ENCODE results near the gene RANBP3L.

The RANBP3L gene

DNA sequence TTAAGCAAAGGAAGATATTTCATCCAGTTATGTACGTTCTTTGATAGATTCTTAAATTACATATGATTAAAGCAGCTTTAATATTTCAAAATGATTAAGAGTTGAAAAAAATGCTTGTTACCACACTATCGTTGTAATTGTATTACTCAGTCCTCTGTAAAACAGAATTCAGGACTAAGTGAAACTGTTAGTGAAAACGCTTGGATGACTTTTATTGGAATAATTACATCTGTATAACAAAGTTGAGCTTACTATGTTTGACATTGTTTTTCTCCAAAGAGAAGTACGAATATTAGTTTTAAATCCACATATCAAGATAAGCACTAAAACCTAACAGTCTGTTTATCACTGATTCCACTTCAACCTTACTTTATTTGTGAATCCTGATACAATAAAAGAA, 51.3 kb downstream of the RANBP3L start:
- no peak for DNase-seq
- WGBS, result 100% methylated on average over 1 of the region's 4 CpGs

DNA sequence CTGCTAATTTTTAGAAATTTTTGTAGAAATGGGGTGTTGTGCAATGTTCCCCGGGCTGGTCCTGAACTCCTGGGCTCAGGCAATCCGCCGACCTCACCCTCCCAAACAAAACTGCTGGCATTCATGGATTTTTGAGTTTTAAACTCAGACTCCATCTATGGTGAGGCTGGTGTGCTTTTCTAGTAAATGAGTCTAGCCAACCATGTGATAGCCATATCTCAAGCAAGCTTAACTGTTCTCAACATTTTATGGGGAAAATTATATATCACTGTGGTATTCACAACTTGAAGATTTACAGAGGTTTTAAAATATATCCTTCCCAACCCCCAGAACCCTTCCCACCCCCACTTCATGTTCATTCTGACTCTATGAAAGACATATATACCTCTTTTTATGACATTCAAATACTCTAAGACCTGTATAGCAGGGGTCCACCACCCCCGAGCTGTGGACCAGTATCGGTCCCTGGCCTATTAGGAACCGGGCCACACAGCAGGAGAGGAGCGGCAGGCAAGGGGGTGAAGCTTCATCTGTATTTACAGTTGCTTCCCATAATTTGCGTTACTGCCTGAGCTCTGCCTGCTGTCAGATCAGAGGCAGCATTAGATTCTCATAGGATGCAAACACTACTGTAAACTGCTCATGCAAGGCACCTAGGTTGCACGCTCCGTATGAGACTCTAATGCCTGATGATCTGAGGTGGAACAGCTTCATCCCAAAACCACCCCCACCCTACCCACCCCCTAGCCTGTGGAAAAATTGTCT, 55.5 kb downstream of the RANBP3L start:
- no peak overlapping the region for H3K4me3 ChIP-seq (ENCODE audit: insufficient read depth in 1 of 2, low read depth in 1 of 2, low read length in 2 of 2)
- no peak overlapping the region for H2BK120ac ChIP-seq (ENCODE audit: low read depth, low read length)
- no peak overlapping the region for H3K23ac ChIP-seq (ENCODE audit: low read length in 2 of 2)

More for the DNA sequence above, 51.3 kb downstream of the RANBP3L start:
- H3K4ac ChIP-seq (ENCODE audit: low read depth in 1 of 2, low read length in 2 of 2), result no peak overlapping the region
- H3K4me2 ChIP-seq (ENCODE audit: low read length, poor library complexity, severe bottlenecking), result no peak overlapping the region
- H2AFZ ChIP-seq (ENCODE audit: low read depth, low read length), result no peak overlapping the region
- H2BK12ac ChIP-seq (ENCODE audit: low read length in 2 of 2), result no peak overlapping the region
- H3K23ac ChIP-seq (ENCODE audit: low read length in 2 of 2), result no peak overlapping the region
- no peak overlapping the region for H4K91ac ChIP-seq (ENCODE audit: low read length)
- no peak overlapping the region for H2AK5ac ChIP-seq (ENCODE audit: low read length, severe bottlenecking)
- H3K36me3 ChIP-seq (ENCODE audit: control insufficient read depth in 1 of 2, insufficient read depth in 2 of 2, low read depth in 1 of 2, low read length in 2 of 2), result no peaks in the 10 kb centered on the region
- H3K4me1 ChIP-seq (ENCODE audit: control insufficient read depth, insufficient read depth, low read depth, low read length), result no peaks in the 10 kb centered on the region
- H3K18ac ChIP-seq (ENCODE audit: low read depth in 1 of 2, low read length in 2 of 2), result no peak overlapping the region
- no peak overlapping the region for H3K14ac ChIP-seq (ENCODE audit: low read length in 2 of 2)
- no peak overlapping the region for H3K9ac ChIP-seq (ENCODE audit: low read length)
- H3K4me3 ChIP-seq (ENCODE audit: insufficient read depth in 1 of 2, low read depth in 1 of 2, low read length in 2 of 2), result no peak overlapping the region
- no peak overlapping the region for H3K27ac ChIP-seq (ENCODE audit: low read length, poor library complexity, severe bottlenecking)
- H2BK120ac ChIP-seq (ENCODE audit: low read depth, low read length), result no peak overlapping the region
- H4K8ac ChIP-seq (ENCODE audit: low read length), result no peak overlapping the region
- H3K9me3 ChIP-seq (ENCODE audit: control insufficient read depth, low read length), result no peaks in the 10 kb centered on the region
- no peak overlapping the region for H2BK15ac ChIP-seq (ENCODE audit: low read depth, poor library complexity, severe bottlenecking)
- H2BK5ac ChIP-seq (ENCODE audit: low read depth, low read length, poor library complexity, severe bottlenecking), result no peak overlapping the region
- no peaks in the 10 kb centered on the region for H3K79me1 ChIP-seq (replicated peaks; ENCODE audit: low read length, poor library complexity, severe bottlenecking)
- H3K27me3 ChIP-seq (ENCODE audit: control insufficient read depth in 1 of 2, insufficient read depth in 1 of 2, low read length in 2 of 2), result no peaks in the 10 kb centered on the region

GRCh38 chr5:36244076-36244475, 57.6 kb downstream of the RANBP3L start:
- Histone ChIP-seq H4K8ac (ENCODE audit: low read length) (no peak overlapping the region), H3K4me2 (ENCODE audit: low read length, poor library complexity, severe bottlenecking) (no peak overlapping the region), H3K4me3 (ENCODE audit: insufficient read depth in 1 of 2, low read depth in 1 of 2, low read length in 2 of 2) (no peak overlapping the region), H3K4me1 (ENCODE audit: control insufficient read depth, insufficient read depth, low read depth, low read length) (peaks cover 7% of the 10 kb centered on the region), H2BK12ac (ENCODE audit: low read length in 2 of 2) (no peak overlapping the region), H3K36me3 (ENCODE audit: control insufficient read depth in 1 of 2, insufficient read depth in 2 of 2, low read depth in 1 of 2, low read length in 2 of 2) (no peaks in the 10 kb centered on the region), H3K9me3 (ENCODE audit: control insufficient read depth, low read length) (no peaks in the 10 kb centered on the region), H3K23ac (ENCODE audit: low read length in 2 of 2) (no peak overlapping the region), H3K79me1 (replicated peaks; ENCODE audit: low read length, poor library complexity, severe bottlenecking) (peaks cover 8% of the 10 kb centered on the region), H2AFZ (ENCODE audit: low read depth, low read length) (no peak overlapping the region), H3K4ac (ENCODE audit: low read depth in 1 of 2, low read length in 2 of 2) (no peak overlapping the region), H2BK120ac (ENCODE audit: low read depth, low read length) (no peak overlapping the region), H3K27me3 (ENCODE audit: control insufficient read depth in 1 of 2, insufficient read depth in 1 of 2, low read length in 2 of 2) (no peaks in the 10 kb centered on the region), H2BK5ac (ENCODE audit: low read depth, low read length, poor library complexity, severe bottlenecking) (no peak overlapping the region), H3K18ac (ENCODE audit: low read depth in 1 of 2, low read length in 2 of 2) (no peak overlapping the region), H3K9ac (ENCODE audit: low read length) (no peak overlapping the region), H3K14ac (ENCODE audit: low read length in 2 of 2) (no peak overlapping the region), H4K91ac (ENCODE audit: low read length) (no peak overlapping the region), H3K27ac (ENCODE audit: low read length, poor library complexity, severe bottlenecking) (no peak overlapping the region), H2BK15ac (ENCODE audit: low read depth, poor library complexity, severe bottlenecking) (no peak overlapping the region), H2AK5ac (ENCODE audit: low read length, severe bottlenecking) (no peak overlapping the region)
- DNase-seq, result no peak
- 100% methylated on average over 1 of the region's 3 CpGs for WGBS

More for the DNA sequence above, 55.5 kb downstream of the RANBP3L start:
- Histone ChIP-seq H3K27ac (ENCODE audit: low read length, poor library complexity, severe bottlenecking) (no peak overlapping the region), H3K9ac (ENCODE audit: low read length) (no peak overlapping the region), H2AK5ac (ENCODE audit: low read length, severe bottlenecking) (no peak overlapping the region), H2AFZ (ENCODE audit: low read depth, low read length) (no peak overlapping the region), H4K91ac (ENCODE audit: low read length) (no peak overlapping the region), H2BK12ac (ENCODE audit: low read length in 2 of 2) (no peak overlapping the region), H3K79me1 (replicated peaks; ENCODE audit: low read length, poor library complexity, severe bottlenecking) (peaks cover 6% of the 10 kb centered on the region), H3K9me3 (ENCODE audit: control insufficient read depth, low read length) (no peaks in the 10 kb centered on the region), H2BK5ac (ENCODE audit: low read depth, low read length, poor library complexity, severe bottlenecking) (no peak overlapping the region), H2BK15ac (ENCODE audit: low read depth, poor library complexity, severe bottlenecking) (no peak overlapping the region), H3K4me2 (ENCODE audit: low read length, poor library complexity, severe bottlenecking) (no peak overlapping the region), H3K27me3 (ENCODE audit: control insufficient read depth in 1 of 2, insufficient read depth in 1 of 2, low read length in 2 of 2) (no peaks in the 10 kb centered on the region), H4K8ac (ENCODE audit: low read length) (no peak overlapping the region), H3K4me1 (ENCODE audit: control insufficient read depth, insufficient read depth, low read depth, low read length) (peaks cover 7% of the 10 kb centered on the region), H3K18ac (ENCODE audit: low read depth in 1 of 2, low read length in 2 of 2) (no peak overlapping the region), H3K14ac (ENCODE audit: low read length in 2 of 2) (no peak overlapping the region), H3K36me3 (ENCODE audit: control insufficient read depth in 1 of 2, insufficient read depth in 2 of 2, low read depth in 1 of 2, low read length in 2 of 2) (no peaks in the 10 kb centered on the region), H3K4ac (ENCODE audit: low read depth in 1 of 2, low read length in 2 of 2) (no peak overlapping the region)
- no peak for DNase-seq
- WGBS, result 93% methylated on average over 8 of the region's 10 CpGs

GRCh38 chr5:36243653-36244052, 58.0 kb downstream of the RANBP3L start:
- Histone ChIP-seq H2BK120ac (ENCODE audit: low read depth, low read length) (no peak overlapping the region), H3K4me2 (ENCODE audit: low read length, poor library complexity, severe bottlenecking) (no peak overlapping the region), H3K4me1 (ENCODE audit: control insufficient read depth, insufficient read depth, low read depth, low read length) (peaks cover 7% of the 10 kb centered on the region), H3K27ac (ENCODE audit: low read length, poor library complexity, severe bottlenecking) (no peak overlapping the region), H3K36me3 (ENCODE audit: control insufficient read depth in 1 of 2, insufficient read depth in 2 of 2, low read depth in 1 of 2, low read length in 2 of 2) (no peaks in the 10 kb centered on the region), H2BK15ac (ENCODE audit: low read depth, poor library complexity, severe bottlenecking) (no peak overlapping the region), H3K79me1 (replicated peaks; ENCODE audit: low read length, poor library complexity, severe bottlenecking) (peaks cover 8% of the 10 kb centered on the region), H2AFZ (ENCODE audit: low read depth, low read length) (no peak overlapping the region), H3K23ac (ENCODE audit: low read length in 2 of 2) (no peak overlapping the region), H4K8ac (ENCODE audit: low read length) (no peak overlapping the region), H3K4me3 (ENCODE audit: insufficient read depth in 1 of 2, low read depth in 1 of 2, low read length in 2 of 2) (no peak overlapping the region), H2BK12ac (ENCODE audit: low read length in 2 of 2) (no peak overlapping the region), H4K91ac (ENCODE audit: low read length) (no peak overlapping the region), H3K18ac (ENCODE audit: low read depth in 1 of 2, low read length in 2 of 2) (no peak overlapping the region), H3K9me3 (ENCODE audit: control insufficient read depth, low read length) (no peaks in the 10 kb centered on the region), H3K4ac (ENCODE audit: low read depth in 1 of 2, low read length in 2 of 2) (no peak overlapping the region), H2AK5ac (ENCODE audit: low read length, severe bottlenecking) (no peak overlapping the region), H3K27me3 (ENCODE audit: control insufficient read depth in 1 of 2, insufficient read depth in 1 of 2, low read length in 2 of 2) (no peaks in the 10 kb centered on the region), H3K9ac (ENCODE audit: low read length) (no peak overlapping the region), H2BK5ac (ENCODE audit: low read depth, low read length, poor library complexity, severe bottlenecking) (no peak overlapping the region), H3K14ac (ENCODE audit: low read length in 2 of 2) (no peak overlapping the region)
- no peak for DNase-seq
- WGBS, result 100% methylated on average over 1 of the region's 1 CpG

All from mesenchymal stem cell (in vitro differentiated cells and primary cell).